ENCODE results near the gene MT3.

DNA sequence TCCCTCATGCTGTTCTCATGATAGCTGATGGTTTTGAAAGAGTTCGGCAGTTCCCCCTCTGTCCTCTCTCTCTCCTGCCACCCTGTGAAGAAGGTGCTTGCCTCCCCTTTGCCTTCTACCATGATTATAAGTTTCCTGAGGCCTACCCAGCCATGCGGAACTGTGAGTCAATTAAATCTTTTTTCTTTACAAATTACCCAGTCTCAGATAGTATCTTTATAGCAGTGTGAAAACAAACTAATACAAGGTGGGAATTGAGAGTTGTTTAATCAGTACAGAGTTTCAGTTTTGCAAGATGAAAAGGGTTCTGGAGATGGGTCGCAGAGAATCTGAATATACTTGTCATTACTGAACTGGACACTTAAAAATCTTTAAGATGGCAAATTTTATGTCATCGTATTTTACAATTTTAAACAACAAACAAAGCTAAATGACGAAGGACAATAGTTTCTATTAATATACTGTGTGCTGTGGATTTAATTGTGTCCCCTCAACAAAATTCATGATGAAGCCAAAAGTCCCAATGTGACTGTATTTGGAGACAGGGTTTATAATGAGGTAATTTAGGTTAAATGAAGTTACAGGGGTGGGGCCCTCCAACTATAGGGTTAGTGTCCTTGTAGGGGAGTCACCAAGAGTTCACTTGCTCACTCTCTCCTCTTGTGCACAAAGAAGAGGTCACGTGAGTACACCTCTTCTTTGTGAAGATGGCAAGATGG lies 4.4 kb downstream of the MT3 start:
- TF ChIP-seq, protein P1, sequence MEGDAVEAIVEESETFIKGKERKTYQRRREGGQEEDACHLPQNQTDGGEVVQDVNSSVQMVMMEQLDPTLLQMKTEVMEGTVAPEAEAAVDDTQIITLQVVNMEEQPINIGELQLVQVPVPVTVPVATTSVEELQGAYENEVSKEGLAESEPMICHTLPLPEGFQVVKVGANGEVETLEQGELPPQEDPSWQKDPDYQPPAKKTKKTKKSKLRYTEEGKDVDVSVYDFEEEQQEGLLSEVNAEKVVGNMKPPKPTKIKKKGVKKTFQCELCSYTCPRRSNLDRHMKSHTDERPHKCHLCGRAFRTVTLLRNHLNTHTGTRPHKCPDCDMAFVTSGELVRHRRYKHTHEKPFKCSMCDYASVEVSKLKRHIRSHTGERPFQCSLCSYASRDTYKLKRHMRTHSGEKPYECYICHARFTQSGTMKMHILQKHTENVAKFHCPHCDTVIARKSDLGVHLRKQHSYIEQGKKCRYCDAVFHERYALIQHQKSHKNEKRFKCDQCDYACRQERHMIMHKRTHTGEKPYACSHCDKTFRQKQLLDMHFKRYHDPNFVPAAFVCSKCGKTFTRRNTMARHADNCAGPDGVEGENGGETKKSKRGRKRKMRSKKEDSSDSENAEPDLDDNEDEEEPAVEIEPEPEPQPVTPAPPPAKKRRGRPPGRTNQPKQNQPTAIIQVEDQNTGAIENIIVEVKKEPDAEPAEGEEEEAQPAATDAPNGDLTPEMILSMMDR (IDR thresholded peaks at IDR 0.05; ENCODE audit: control extremely low read depth in 1 of 3, insufficient read depth in 1 of 3, low read depth in 1 of 3, low read length in 3 of 3) = no peak
- TF ChIP-seq POLR2A (IDR thresholded peaks at IDR 0.05; ENCODE audit: control extremely low read depth in 1 of 2, low read depth in 2 of 2, low read length in 2 of 2) (no peak), JUND (IDR thresholded peaks at IDR 0.05; ENCODE audit: low read length) (no peak), HDAC6 (IDR thresholded peaks at IDR 0.05; ENCODE audit: low read depth, low read length) (no peak), ASH2L (IDR thresholded peaks at IDR 0.05; ENCODE audit: low read length) (no peak), CHD2 (IDR thresholded peaks at IDR 0.05; ENCODE audit: low read length) (no peak), RAD21 (IDR thresholded peaks at IDR 0.05 in 1 of 2, conservative IDR thresholded peaks at IDR 0.05 in 1 of 2; ENCODE audit: low read depth in 2 of 2, low read length in 2 of 2) (no peak), HDAC2 (IDR thresholded peaks at IDR 0.05; ENCODE audit: borderline replicate concordance in 1 of 2, low read depth in 2 of 2, low read length in 2 of 2) (no peak)
- TF ChIP-seq, protein P2, sequence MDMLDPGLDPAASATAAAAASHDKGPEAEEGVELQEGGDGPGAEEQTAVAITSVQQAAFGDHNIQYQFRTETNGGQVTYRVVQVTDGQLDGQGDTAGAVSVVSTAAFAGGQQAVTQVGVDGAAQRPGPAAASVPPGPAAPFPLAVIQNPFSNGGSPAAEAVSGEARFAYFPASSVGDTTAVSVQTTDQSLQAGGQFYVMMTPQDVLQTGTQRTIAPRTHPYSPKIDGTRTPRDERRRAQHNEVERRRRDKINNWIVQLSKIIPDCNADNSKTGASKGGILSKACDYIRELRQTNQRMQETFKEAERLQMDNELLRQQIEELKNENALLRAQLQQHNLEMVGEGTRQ (IDR thresholded peaks at IDR 0.05; ENCODE audit: low read length) = no peak

All from H1 (cell line).